Lung (tissue), 12 donors: Measurements from ENCODE around the gene LY6G6D. TPM values are rescaled to one million over a fixed set of nuclear protein-coding genes. Genes with fewer than 3 reads are reported as not detected.

ENCODE experiments used
- ATAC-seq: fragments of 200-7000 bp; cut with Tn5 transposase; one replicate; pipeline ENCODE4 v1.9.1; 2020; ENCODE audit warnings: moderate number of reproducible peaks; ENCODE audit not compliant: insufficient read depth, low FRiP score
- DNase-seq, 3 donors: peaks; one replicate each; pipeline ENCODE4 v3.0.0-alpha.2; 2013 to 2017
- H3K27ac ChIP-seq, 2 donors: one replicate each; pipeline ENCODE4 v1.5.1; 2013; ENCODE audit warnings: mild to moderate bottlenecking in 2 of 2, moderate library complexity in 2 of 2, control low read depth in 1 of 2, inconsistent platforms in 1 of 2, low read depth in 1 of 2, low read length in 1 of 2
- H3K27me3 ChIP-seq, 3 donors: one replicate each; pipeline ENCODE4 v1.5.1; 2013; ENCODE audit warnings: low read length in 2 of 3; ENCODE audit not compliant: control insufficient read depth in 3 of 3, insufficient read depth in 3 of 3
- H3K36me3 ChIP-seq, 4 donors: one replicate each; pipeline ENCODE4 v1.5.1; 2013; ENCODE audit warnings: low read length in 4 of 4, mild to moderate bottlenecking in 1 of 4, moderate library complexity in 1 of 4; ENCODE audit not compliant: control insufficient read depth in 4 of 4, insufficient read depth in 4 of 4
- H3K4me1 ChIP-seq, 5 donors: one replicate each; pipeline ENCODE4 v1.5.1; 2013; ENCODE audit warnings: low read length in 5 of 5, mild to moderate bottlenecking in 2 of 5, moderate library complexity in 1 of 5; ENCODE audit not compliant: control insufficient read depth in 5 of 5, insufficient read depth in 5 of 5
- H3K4me3 ChIP-seq: one replicate; pipeline ENCODE4 v1.5.1; 2013; ENCODE audit warnings: mild to moderate bottlenecking, control low read depth, moderate library complexity
- H3K9ac ChIP-seq, 2 donors: one replicate each; pipeline ENCODE4 v1.5.1; 2013; ENCODE audit warnings: low read length in 2 of 2, control low read depth in 1 of 2; ENCODE audit not compliant: insufficient read depth in 1 of 2
- H3K9me3 ChIP-seq, 4 donors: one replicate each; pipeline ENCODE4 v1.5.1; 2013; ENCODE audit warnings: low read length in 3 of 4, mild to moderate bottlenecking in 1 of 4, moderate library complexity in 1 of 4; ENCODE audit not compliant: control insufficient read depth in 4 of 4, insufficient read depth in 3 of 4
- WGBS, 2 donors: extraction: QIAGEN DNeasy Blood & Tissue Kit; methylation state at CpG; one replicate each; pipeline ENCODE4 v1.1.7; 2013; 5-methylcytosine and 5-hydroxymethylcytosine counted together
- polyA plus RNA-seq, 2 donors: library from polyadenylated mRNA; stranded (reverse); fragments of 200-250 nt; gene quantifications; one replicate each; pipeline ENCODE4 v1.2.1, GENCODE V29; 2013
- total RNA-seq, 2 donors: library from RNA; depleted of rRNA in 1 of 2; stranded (reverse); fragments of >200 nt in 1 of 2; gene quantifications; one replicate each; pipeline ENCODE4 v1.2.1, GENCODE V29; 2014 to 2021
- TF ChIP-seq, protein P1 (sequence below): IDR thresholded peaks from 2 replicates; pipeline ENCODE4 v1.5.1; 2012; ENCODE audit warnings: mild to moderate bottlenecking; ENCODE audit errors: control extremely low read depth, extremely low read depth
- donor health status: control.
- donor health status: control.
- donor health status: Bipolar disorder and iron deficiency.
- donor health status: healthy.
- donor health status: DM: yes; HTN: yes; CAD: no.

The LY6G6D gene
- total and polyA plus RNA-seq, 4 donors, result not detected

DNA sequence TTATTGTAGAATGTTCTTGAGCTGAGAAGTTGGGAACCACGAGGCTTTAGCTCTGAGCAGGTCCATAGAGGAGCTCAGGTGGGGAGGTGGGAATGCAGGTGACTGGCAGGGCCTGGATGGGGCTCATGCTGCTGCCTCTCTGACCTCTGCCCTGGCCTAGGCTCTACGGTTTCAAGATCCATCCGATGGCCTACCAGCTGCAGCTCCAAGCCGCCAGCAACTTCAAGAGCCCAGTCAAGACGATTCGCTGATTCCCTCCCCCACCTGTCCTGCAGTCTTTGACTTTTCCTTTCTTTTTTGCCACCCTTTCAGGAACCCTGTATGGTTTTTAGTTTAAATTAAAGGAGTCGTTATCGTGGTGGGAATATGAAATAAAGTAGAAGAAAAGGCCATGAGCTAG, 45.5 kb upstream of the LY6G6D start, which contains the start of gene LY6G5B:
TSS of gene LY6G5B (plus strand) at position 301 of the 400 bp plus-strand sequence. CDS start 975 bp downstream, outside the sequence.
- Histone ChIP-seq H3K27me3 (no peaks in the 10 kb centered on the region), H3K27ac (no peak within 1 kb of the TSS), H3K9ac (no peak within 1 kb of the TSS), H3K4me3 (no peak within 1 kb of the TSS), H3K36me3 (peaks cover 19 to 49% (median 40%) of the 10 kb centered on the region in 4 donors), H3K4me1 (peaks cover 0 to 7% (median 4%) of the 10 kb centered on the region in 5 donors), H3K9me3 (no peaks in the 10 kb centered on the region)
- TF ChIP-seq, protein P1, sequence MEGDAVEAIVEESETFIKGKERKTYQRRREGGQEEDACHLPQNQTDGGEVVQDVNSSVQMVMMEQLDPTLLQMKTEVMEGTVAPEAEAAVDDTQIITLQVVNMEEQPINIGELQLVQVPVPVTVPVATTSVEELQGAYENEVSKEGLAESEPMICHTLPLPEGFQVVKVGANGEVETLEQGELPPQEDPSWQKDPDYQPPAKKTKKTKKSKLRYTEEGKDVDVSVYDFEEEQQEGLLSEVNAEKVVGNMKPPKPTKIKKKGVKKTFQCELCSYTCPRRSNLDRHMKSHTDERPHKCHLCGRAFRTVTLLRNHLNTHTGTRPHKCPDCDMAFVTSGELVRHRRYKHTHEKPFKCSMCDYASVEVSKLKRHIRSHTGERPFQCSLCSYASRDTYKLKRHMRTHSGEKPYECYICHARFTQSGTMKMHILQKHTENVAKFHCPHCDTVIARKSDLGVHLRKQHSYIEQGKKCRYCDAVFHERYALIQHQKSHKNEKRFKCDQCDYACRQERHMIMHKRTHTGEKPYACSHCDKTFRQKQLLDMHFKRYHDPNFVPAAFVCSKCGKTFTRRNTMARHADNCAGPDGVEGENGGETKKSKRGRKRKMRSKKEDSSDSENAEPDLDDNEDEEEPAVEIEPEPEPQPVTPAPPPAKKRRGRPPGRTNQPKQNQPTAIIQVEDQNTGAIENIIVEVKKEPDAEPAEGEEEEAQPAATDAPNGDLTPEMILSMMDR, result no peak
- ATAC-seq (no peak), DNase-seq (no peak)
- 82 to 92% methylated on average over 8 of the region's 8 CpGs for WGBS, 2 donors

DNA sequence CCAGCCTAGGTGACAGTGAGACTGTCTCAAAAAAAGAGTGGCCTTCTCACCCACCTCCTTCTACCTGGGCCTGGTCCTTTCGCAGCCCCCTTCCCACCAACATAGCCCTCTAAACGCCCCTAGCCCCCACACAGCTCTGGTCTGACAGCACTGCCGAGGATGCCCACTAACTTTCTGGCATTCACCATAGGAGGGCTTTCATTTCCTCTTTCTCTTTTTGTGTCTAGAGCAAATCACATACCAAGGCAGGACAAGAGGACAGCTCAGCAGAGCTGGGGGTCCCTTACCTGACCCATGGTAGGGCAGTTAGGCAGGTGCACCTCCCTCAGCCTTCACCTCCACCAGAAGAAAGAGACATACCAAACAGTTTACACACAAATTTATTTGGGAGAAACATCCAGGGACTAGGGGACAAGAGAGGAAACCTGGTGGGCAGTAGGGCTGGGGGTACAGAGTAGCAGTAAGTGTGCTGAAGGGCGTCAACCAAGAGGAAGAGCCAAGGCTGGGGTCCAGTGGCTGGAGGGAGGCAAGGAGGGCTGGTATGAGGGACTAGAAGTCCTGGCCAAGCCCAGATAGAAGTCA, 38.7 kb upstream of the LY6G6D start:
- Histone ChIP-seq H3K9me3 (no peaks in the 10 kb centered on the region), H3K36me3 (peaks cover 2 to 19% (median 6%) of the 10 kb centered on the region in 4 donors), H3K27ac (no peak overlapping the region), H3K4me3 (no peak overlapping the region), H3K27me3 (no peaks in the 10 kb centered on the region), H3K9ac (no peak overlapping the region), H3K4me1 (peaks cover 0 to 12% (median 4%) of the 10 kb centered on the region in 5 donors)
- no peak for ATAC-seq
- WGBS, 2 donors, result 84% methylated on average over 4 of the region's 4 CpGs
- TF ChIP-seq, protein P1, result no peak
- no peak for DNase-seq

DNA sequence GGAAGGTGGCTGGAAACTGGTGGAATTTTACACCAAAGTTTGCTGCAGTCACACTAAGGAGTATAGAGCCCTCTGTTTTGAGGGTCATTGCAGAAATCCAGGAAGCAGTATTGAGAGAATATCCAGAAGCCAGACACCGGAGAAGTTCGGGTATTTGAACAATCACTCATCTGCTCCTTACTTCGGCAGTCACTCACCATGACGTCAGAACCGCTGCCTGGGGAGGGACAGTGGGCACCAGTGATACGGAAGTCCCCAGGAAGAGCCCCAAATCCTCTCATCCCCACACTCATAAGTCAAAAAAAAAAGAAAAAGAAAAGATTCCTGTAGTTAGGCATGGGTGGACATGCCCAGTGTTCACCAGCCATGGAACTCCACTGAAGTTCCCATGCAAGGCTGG, 38.2 kb upstream of the LY6G6D start:
- H3K27ac ChIP-seq, result no peak overlapping the region
- H3K4me1 ChIP-seq, result peaks cover 0 to 15% (median 4%) of the 10 kb centered on the region in 5 donors
- H3K36me3 ChIP-seq, result peaks cover 2 to 14% (median 3%) of the 10 kb centered on the region in 4 donors
- WGBS, 2 donors, result 83 to 84% methylated on average over 6 of the region's 6 CpGs
- DNase-seq, result no peak
- H3K27me3 ChIP-seq, result no peaks in the 10 kb centered on the region
- no peak for ATAC-seq
- TF ChIP-seq, protein P1, result no peak
- H3K4me3 ChIP-seq, result no peak overlapping the region
- H3K9me3 ChIP-seq, result no peaks in the 10 kb centered on the region
- H3K9ac ChIP-seq, result no peak overlapping the region
